GM19438 (cell line): ENCODE measurements around the gene TENT5A.
"Not testable (repeated sequence)": the region's sequence is repeated elsewhere in the genome, so short reads cannot be mapped to it uniquely, and the experiment has no call there.

Source experiments
- ATAC-seq: cut with Tn5 transposase; IDR thresholded peaks from one replicate; pipeline ENCODE4 v1.9.1; 2021; ENCODE audit warnings: low read depth; ENCODE audit not compliant: unreplicated experiment

Gene TENT5A

GRCh38 chr6:81751388-81752083 is 945 bp downstream of the TENT5A start:
- no peak for ATAC-seq

GRCh38 chr6:81750681-81751387 is 1.6 kb downstream of the TENT5A start:
- ATAC-seq: no peak

- no peak for ATAC-seq
Observed at GRCh38 chr6:81750200-81750599, 2.3 kb downstream of the TENT5A start.

DNA sequence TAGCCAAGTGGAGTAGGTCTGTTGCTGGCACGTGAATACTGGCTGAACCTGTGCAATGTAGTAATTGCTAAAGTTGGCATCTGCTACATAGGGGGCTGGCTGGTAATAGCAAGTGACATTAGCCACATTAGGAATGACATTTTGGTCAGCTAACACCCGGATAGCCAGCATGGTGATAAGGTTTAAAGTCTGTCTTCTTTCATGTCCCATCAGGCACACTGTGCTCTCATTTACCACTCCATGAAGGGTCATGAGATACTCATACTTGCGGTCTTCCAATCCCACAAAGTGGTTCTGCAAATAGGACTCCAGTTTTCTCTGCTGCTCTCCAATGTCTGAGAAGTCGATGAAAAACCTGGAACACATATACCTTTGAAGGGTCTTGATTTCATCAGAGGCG is 2.8 kb downstream of the TENT5A start:
- ATAC-seq: no peak

- ATAC-seq: no peak
Observed at GRCh38 chr6:81748994-81749393, 3.5 kb downstream of the TENT5A start.

DNA sequence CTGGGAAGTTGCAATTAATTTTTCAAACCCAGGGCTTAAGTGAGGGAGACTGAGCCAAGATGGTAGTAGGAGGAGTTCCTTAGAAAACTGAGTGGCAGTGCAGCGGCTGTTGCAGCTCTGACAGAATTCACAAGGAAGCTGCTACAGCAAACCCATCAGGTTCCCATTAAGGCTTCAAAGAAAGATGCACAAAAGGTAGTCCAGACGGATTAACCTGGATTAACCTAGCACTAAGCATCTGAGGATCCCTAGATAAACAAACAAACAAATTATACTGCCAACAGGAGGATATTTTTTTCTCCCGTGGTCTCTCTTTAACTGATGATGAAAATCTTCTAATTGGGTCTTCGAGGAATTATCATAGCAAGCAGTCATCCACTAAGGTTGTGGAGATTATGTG is 5.2 kb downstream of the TENT5A start:
- no peak for ATAC-seq

GRCh38 chr6:81744131-81744530 is 8.3 kb downstream of the TENT5A start:
- no peak for ATAC-seq

GRCh38 chr6:81743649-81744048 is 8.8 kb downstream of the TENT5A start:
- no peak for ATAC-seq

DNA sequence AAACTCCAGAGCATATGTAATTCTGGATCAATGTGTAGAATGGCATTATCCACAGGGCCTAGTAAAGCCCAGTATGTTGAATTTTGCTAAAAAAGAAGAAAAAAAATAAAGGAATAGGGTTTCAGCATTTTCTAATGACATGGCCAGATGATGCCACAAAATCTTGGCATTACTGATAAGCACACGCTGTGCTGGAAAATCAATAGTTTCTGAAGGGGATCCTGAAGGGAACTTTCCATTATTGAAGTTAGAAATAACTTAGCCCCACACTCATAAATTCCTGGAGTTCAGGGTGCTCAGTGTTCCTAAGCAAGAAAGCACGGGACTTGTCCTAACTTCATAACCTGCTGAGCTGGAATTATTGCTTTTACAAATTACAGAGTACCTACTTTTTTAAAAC is 10.8 kb downstream of the TENT5A start:
- ATAC-seq: no peak

GRCh38 chr6:81740591-81740990 is 11.9 kb downstream of the TENT5A start:
- not testable (repeated sequence) for ATAC-seq

GRCh38 chr6:81739230-81740195 is 13.0 kb downstream of the TENT5A start:
- ATAC-seq: no peak

DNA sequence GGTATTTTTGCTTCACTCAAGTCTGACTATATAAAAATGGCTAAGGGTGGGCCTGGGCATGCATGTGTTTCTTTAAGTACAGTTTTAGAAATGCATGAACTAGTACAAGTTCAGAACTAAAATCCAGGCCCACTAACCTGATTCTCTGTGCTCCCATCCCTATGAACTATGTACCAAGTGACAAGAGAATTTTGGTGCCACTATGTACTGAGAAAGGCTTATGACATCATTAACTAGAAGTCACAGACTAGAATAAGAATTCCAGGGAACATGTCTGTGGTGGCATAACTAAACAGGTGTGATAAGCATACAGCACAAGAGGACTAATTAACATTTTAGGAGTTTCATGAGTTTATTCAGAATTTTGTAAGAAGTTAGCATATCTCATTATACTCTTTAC is 16.1 kb downstream of the TENT5A start:
- no peak for ATAC-seq

DNA sequence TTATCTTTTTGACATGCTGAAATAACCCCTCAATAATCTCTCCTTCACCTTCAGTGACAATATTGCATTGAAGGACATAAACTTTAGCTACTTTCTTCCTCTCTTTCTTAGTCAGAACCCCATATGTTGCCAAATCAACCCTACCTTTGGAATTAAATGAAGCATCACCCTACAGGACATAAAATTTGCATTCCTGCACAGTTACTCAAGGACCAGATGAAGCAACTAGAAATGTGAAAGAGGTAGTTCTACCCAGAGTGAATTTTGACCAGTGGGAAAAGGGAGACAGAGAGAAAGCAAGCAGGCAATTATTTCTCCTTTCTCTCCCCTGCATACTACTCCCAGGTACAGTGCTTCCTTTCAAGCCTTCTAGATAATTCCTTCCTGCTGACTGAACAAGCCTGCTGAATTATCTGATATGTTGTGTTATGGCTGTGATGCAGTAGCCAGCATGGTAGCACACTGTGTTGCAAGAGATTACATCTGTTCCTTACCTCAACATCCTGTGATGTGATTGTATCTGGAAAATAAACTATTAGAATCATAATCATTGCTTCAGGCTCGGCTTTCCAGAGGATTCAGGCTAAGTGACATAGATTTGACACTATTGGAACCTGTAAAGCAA is 16.6 kb downstream of the TENT5A start:
- ATAC-seq: no peak

- ATAC-seq: no peak
Observed at GRCh38 chr6:81734500-81735150, 17.9 kb downstream of the TENT5A start.

DNA sequence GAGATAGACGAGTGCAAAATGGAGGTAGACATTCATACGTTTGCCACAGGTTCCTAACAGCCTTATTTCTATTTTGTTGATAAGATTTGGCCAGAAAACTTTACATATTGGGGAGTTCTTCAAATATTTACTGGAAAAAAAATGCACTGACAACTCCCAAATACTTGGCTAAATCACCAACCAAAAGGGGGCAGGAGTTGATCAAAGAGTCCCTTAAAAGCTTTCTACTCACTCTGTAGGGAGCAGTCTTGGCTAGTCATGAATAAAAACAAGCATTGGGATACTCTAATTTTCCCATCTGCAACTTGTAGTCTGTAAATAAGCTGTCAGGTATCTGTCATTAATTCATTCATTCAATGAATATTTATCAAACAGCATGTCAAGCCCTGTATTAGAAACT is 18.4 kb downstream of the TENT5A start:
- ATAC-seq: no peak

DNA sequence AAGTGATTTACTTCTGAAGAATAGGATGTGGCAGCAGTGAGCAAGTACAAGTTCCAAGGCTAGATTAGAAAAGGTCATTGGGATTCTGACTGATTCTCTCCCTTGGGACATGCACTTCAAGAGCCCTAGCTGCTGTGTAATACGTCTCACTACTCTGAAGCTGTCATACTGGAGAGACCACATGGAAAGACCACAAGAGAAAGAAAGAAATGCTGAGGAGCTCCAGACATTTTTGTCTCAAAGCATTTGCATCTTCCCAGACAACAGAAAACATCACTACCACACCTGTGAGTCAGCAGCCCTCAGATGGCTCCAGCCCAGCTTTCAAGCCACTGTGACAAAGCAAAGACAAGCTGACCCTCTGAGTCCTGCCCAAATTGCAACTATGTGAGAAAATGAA is 20.7 kb downstream of the TENT5A start:
- no peak for ATAC-seq

DNA sequence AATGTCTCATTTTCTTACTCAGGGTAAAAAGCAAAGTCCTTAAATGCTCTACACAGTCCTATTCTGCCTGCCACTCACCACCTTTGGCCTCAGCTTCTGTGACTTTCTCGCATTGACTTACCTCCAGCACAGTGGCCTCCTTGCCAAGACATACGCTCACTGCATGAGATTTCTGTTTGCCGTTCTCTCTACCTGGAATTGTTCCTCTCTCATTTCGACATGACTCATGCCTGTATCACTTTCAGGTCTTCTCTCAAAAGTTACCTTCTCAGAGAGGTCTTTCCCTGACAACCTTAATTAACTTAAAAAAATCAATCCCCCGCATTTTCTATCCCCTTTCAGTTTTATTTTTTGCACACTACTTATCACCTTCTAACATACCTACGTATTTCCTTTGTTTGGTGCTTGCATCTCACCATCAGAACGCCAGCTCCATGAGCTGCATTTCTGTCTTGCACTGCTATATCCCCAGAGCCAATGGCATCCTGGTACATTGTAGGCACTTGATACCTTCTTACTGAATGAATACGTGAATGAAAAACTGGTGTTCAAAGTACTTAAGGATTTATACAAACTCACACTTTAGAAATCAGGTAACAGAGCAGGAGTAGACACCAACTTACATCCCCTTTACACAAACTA is 24.5 kb downstream of the TENT5A start:
- no peak for ATAC-seq

- ATAC-seq: no peak
Observed at GRCh38 chr6:81725127-81725526, 27.4 kb downstream of the TENT5A start.

DNA sequence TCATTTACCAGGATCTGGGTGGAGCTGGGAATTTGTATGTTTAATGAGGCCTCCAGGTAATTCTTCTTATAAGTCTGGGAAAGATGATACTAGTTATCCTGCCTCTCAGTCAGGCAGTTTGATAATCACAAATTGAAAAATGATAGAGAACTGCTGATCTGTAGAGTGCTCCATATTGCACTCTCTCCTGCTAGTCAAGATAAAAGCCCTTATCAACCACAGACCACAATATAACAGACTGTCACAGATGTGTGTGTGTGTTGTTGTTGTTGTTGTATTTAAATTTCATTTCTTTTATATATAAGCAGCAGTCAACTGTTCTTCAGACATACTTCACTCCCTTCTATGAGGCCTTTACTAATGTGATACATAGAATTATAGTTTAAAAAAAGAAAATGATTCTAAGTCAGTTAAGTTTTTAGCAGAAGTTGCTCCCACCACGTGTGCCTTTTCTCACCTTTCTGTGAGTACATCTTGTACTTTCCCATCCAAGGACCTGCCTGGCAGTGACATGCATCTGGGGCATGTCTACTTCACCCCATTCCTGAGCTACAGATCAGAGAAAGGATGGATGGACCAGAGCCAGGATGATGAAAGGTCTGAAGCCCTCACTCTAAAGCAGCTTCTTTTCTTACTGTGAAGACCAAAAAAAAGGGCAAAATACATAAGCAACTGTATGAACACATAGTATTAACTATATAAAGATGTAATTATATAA is 29.8 kb downstream of the TENT5A start:
- no peak for ATAC-seq
